ENCODE measurements around the gene CCDC188. TPM values are rescaled to one million over a fixed set of nuclear protein-coding genes. Genes with fewer than 3 reads are reported as not detected.

The CCDC188 gene
- total RNA-seq = 8.2 and 8.6 TPM in 2 replicates
- long read RNA-seq = 0 reads

DNA sequence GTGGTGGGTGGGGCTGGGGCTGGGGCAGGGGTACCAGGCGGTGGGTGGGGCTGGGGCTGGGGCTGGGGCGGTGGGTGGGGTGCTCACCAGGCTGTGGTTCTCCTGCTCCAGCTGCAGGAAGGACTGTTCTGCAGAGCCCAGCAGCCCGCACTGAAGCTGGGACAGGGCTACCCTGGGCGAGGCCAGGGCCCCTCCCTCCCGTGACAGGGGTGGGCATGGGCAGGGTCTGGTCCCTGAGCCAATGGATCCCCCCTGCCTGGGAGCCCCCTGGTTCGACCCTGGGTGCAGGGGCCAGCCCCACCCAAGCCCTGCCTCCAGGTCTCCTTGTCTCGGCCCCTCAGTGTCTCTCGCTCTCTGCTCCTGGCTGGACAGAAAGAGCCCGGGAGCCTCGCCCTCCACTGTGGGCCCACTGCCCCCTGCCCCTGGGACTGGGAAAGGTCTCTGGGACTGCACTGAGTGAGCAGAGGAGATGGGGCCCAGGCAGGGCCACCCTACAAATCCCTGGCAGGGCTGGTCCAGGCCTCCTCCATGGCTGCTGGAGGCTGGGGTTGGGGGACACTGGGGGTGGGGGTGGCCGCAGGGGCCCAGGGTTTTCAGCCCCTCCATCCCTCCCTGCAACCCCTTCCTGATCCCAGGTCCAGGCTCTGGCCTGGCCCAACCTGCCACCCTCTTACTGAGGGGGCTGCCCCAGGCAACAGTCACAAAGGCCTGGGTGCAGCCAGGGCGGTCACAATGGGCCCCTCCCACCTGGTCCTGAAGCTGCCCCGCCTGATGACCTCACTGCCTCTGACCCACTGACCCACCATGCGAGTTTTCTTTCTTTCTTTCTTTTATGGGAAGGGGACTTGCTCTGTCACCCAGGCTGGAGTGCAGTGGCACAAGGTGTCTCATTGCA is at the start of gene CCDC188:
Gene CCDC188 (minus strand): TSS at position 675 of the 895 bp plus-strand sequence. CDS start 69 bp downstream, at position 606.
- DNase-seq (ENCODE audit: low read depth, low spot score) = no peak
- Mint-ChIP-seq H3K36me3 (ENCODE audit: low read depth) (no peaks in the 10 kb centered on the region), H3K27me3 (ENCODE audit: low read depth) (no peaks in the 10 kb centered on the region), H3K4me3 (peak within 1 kb of the TSS; percentile 38), H3K9me3 (no peaks in the 10 kb centered on the region), H3K27ac (ENCODE audit: unreplicated experiment) (no peak within 1 kb of the TSS), H3K4me1 (peaks cover 21% of the 10 kb centered on the region)
- TF ChIP-seq, protein P1, sequence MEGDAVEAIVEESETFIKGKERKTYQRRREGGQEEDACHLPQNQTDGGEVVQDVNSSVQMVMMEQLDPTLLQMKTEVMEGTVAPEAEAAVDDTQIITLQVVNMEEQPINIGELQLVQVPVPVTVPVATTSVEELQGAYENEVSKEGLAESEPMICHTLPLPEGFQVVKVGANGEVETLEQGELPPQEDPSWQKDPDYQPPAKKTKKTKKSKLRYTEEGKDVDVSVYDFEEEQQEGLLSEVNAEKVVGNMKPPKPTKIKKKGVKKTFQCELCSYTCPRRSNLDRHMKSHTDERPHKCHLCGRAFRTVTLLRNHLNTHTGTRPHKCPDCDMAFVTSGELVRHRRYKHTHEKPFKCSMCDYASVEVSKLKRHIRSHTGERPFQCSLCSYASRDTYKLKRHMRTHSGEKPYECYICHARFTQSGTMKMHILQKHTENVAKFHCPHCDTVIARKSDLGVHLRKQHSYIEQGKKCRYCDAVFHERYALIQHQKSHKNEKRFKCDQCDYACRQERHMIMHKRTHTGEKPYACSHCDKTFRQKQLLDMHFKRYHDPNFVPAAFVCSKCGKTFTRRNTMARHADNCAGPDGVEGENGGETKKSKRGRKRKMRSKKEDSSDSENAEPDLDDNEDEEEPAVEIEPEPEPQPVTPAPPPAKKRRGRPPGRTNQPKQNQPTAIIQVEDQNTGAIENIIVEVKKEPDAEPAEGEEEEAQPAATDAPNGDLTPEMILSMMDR (conservative IDR thresholded peaks at IDR 0.05) = no peak

DNA sequence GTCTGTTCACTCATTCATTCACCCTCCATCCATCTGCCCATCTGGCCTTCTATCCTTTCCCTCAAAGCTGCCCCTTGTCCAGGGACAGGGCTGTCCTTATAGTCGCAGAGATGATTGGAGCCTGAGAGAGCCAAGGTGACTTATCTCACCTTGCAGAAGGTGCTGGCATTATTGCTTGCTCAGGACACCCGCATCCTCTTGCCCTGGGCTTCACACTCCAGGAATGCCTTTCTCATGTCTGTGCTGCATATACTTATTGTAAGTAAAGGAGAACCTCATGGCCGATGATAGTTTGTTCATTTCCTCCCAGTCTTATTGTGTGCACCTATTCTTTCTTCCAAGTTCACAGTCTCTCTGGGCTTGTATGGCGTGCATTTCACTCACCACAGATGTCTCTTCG is 49.1 kb upstream of the CCDC188 start:
- no peaks in the 10 kb centered on the region for H3K9me3 Mint-ChIP-seq
- H3K36me3 Mint-ChIP-seq (ENCODE audit: low read depth) = no peaks in the 10 kb centered on the region
- DNase-seq (ENCODE audit: low read depth, low spot score) = no peak
- no peak overlapping the region for H3K27ac Mint-ChIP-seq (ENCODE audit: unreplicated experiment)
- H3K27me3 Mint-ChIP-seq (ENCODE audit: low read depth) = no peaks in the 10 kb centered on the region
- H3K4me3 Mint-ChIP-seq = no peak overlapping the region
- TF ChIP-seq, protein P1 (conservative IDR thresholded peaks at IDR 0.05) = no peak
- H3K4me1 Mint-ChIP-seq = peaks cover 15% of the 10 kb centered on the region

DNA sequence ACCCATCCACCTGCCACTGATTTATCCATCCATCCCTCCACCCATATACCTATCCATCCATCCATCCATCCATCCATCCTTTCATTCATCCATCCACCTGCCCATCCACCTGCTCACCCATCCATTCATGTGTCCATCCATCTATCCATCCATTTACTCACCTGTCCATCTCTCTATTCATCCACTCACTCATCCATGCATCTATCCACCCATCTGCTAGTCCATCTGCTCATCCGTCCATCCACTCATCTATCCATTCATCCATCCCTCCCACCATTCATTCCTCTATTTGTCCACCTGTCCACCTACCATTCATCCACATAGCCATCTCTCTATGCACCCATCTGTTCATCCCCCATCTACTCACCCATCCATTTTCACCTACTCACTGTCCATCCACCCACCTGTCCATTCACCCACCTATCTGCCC is 48.6 kb upstream of the CCDC188 start:
- no peak for DNase-seq (ENCODE audit: low read depth, low spot score)
- H3K9me3 Mint-ChIP-seq = no peaks in the 10 kb centered on the region
- TF ChIP-seq, protein P1 (conservative IDR thresholded peaks at IDR 0.05) = no peak
- no peak overlapping the region for H3K4me3 Mint-ChIP-seq
- H3K27me3 Mint-ChIP-seq (ENCODE audit: low read depth) = no peaks in the 10 kb centered on the region
- H3K36me3 Mint-ChIP-seq (ENCODE audit: low read depth) = no peaks in the 10 kb centered on the region
- peaks cover 15% of the 10 kb centered on the region for H3K4me1 Mint-ChIP-seq
- H3K27ac Mint-ChIP-seq (ENCODE audit: unreplicated experiment) = no peak overlapping the region

DNA sequence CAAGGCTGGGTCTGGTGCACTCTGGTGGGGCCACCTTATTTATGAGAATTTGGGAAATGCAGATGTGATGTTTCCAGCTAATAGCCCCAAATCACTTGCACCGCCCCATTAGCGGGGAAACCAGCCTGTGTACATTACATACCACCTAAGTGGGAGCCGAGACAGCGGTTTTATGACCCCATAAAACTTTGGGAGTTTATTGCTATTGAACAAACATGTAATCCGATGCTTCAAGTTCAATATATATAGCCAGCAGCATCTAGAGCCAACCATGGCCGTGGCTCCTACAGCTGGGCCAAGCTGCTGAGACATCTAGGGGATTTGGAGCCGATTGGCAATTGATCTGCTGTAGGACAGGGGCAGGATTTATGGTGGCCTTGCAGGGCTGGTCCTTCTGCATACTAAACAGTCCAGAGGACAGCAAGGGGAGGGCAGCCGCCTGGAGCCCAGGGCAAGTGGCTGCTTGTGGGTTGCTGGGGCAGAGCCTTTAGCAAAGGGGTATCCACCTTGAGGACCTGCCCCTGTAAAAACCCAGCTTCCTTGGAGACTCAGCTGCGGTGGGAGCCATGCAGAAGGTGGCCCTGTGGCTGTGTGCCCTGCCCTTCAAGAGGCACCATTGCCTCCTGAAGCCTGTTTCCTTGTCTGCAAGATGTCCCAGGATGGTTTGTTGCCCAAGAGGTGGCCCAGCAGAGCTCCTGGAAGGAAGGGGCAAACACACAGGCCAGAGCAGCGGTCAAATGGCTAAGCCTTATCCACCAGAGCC is 47.9 kb upstream of the CCDC188 start:
- DNase-seq (ENCODE audit: low read depth, low spot score) = no peak
- H3K9me3 Mint-ChIP-seq = no peaks in the 10 kb centered on the region
- peaks cover 11% of the 10 kb centered on the region for H3K4me1 Mint-ChIP-seq
- no peaks in the 10 kb centered on the region for H3K36me3 Mint-ChIP-seq (ENCODE audit: low read depth)
- no peaks in the 10 kb centered on the region for H3K27me3 Mint-ChIP-seq (ENCODE audit: low read depth)
- TF ChIP-seq, protein P1 (conservative IDR thresholded peaks at IDR 0.05) = no peak
- no peak overlapping the region for H3K4me3 Mint-ChIP-seq
- H3K27ac Mint-ChIP-seq (ENCODE audit: unreplicated experiment) = no peak overlapping the region

DNA sequence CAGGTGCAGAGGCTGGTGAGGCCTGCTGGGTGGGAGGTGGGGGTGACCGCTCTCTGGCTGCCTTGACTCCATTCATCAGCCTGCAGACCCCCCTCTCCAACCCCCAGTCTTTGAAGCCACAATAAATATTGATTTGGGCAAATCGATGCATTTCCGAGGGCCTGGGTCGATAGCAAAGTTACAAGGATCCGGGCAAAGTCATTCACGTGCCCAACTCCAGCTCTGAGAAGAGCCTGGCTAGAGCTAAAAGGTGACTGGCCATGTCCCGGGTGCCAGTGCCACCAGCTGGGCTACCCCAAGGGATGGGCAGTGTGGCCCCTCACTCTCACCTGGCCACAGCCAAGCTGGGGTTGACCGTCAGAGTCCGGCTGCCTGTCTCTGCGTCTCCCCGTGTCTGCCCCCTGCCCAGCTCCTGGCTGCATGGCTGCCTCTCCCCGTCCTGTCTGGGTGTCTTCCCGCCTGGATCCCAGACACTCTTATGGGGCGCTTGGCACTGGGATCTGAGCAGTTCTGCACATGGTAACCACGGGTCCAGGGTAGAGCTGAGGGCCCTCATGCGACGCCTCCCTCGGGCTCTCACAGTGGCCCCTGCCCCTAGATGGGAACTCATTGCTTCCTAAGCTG is 46.7 kb upstream of the CCDC188 start:
- no peaks in the 10 kb centered on the region for H3K4me1 Mint-ChIP-seq
- TF ChIP-seq, protein P1 (conservative IDR thresholded peaks at IDR 0.05) = no peak
- H3K27me3 Mint-ChIP-seq (ENCODE audit: low read depth) = no peaks in the 10 kb centered on the region
- H3K4me3 Mint-ChIP-seq = no peak overlapping the region
- H3K27ac Mint-ChIP-seq (ENCODE audit: unreplicated experiment) = no peak overlapping the region
- H3K36me3 Mint-ChIP-seq (ENCODE audit: low read depth) = no peaks in the 10 kb centered on the region
- DNase-seq (ENCODE audit: low read depth, low spot score) = no peak
- no peaks in the 10 kb centered on the region for H3K9me3 Mint-ChIP-seq
